RWPE2 (cell line): ENCODE data around the gene RPS16.

Source experiments
- ATAC-seq: fragments of 200-7000 bp; cut with Tn5 transposase; 3 replicates; pipeline ENCODE4 v1.9.1; 2021; ENCODE audit warnings: low read depth
- DNase-seq: peaks from one replicate; pipeline ENCODE4 v3.0.0-alpha.2; 2020; ENCODE audit warnings: low spot score
- H3K27ac ChIP-seq: fragments of 450-650 bp; 2 replicates; pipeline ENCODE4 v1.5.1; 2017; ENCODE audit warnings: mild to moderate bottlenecking; ENCODE audit not compliant: poor library complexity, severe bottlenecking
- H3K27me3 ChIP-seq: fragments of 250-450 bp; sonication (Bioruptor Pico); 2 replicates; pipeline ENCODE4 v1.5.1; 2021; ENCODE audit warnings: mild to moderate bottlenecking, moderate library complexity; ENCODE audit not compliant: insufficient read depth, poor library complexity, severe bottlenecking
- H3K36me3 ChIP-seq: fragments of 250-450 bp; sonication (Bioruptor Pico); 2 replicates; pipeline ENCODE4 v1.5.1; 2020; ENCODE audit warnings: low read depth, mild to moderate bottlenecking, moderate library complexity
- H3K4me1 ChIP-seq: fragments of 250-450 bp; sonication (Bioruptor Pico); 2 replicates; pipeline ENCODE4 v1.5.1; 2021; ENCODE audit warnings: mild to moderate bottlenecking, moderate library complexity; ENCODE audit not compliant: insufficient read depth, poor library complexity, severe bottlenecking
- H3K4me3 ChIP-seq: fragments of 250-450 bp; sonication (Bioruptor Pico); 2 replicates; pipeline ENCODE4 v1.5.1; 2021; ENCODE audit warnings: mild to moderate bottlenecking, moderate library complexity; ENCODE audit not compliant: severe bottlenecking
- H3K9me3 ChIP-seq: fragments of 250-450 bp; sonication (Bioruptor Pico); 2 replicates; pipeline ENCODE4 v1.5.1; 2021; ENCODE audit warnings: mild to moderate bottlenecking, moderate library complexity; ENCODE audit not compliant: severe bottlenecking
- CTCF ChIP-seq: fragments of 450-650 bp; IDR thresholded peaks from one replicate; pipeline ENCODE4 v1.5.1; 2017; ENCODE audit warnings: mild to moderate bottlenecking, moderate library complexity; ENCODE audit not compliant: poor library complexity, severe bottlenecking

Gene RPS16

GRCh38 chr19:39473443-39473960 is 37.8 kb upstream of the RPS16 start:
- Histone ChIP-seq H3K4me3 (no peak overlapping the region), H3K9me3 (no peaks in the 10 kb centered on the region), H3K4me1 (no peaks in the 10 kb centered on the region), H3K36me3 (peaks cover 72% of the 10 kb centered on the region), H3K27me3 (no peaks in the 10 kb centered on the region), H3K27ac (no peak overlapping the region)
- TF ChIP-seq CTCF, result no peak
- ATAC-seq, result no peak
- no peak for DNase-seq

- DNase-seq (no peak), ATAC-seq (no peak)
- Histone ChIP-seq H3K4me1 (no peaks in the 10 kb centered on the region), H3K27me3 (no peaks in the 10 kb centered on the region), H3K36me3 (peaks cover 78% of the 10 kb centered on the region), H3K4me3 (no peak overlapping the region), H3K27ac (no peak overlapping the region), H3K9me3 (no peaks in the 10 kb centered on the region)
- TF ChIP-seq CTCF, result no peak
Observed at GRCh38 chr19:39472746-39473442, 37.1 kb upstream of the RPS16 start.

GRCh38 chr19:39471756-39472536 is 36.2 kb upstream of the RPS16 start:
- Histone ChIP-seq H3K27me3 (no peaks in the 10 kb centered on the region), H3K27ac (no peak overlapping the region), H3K9me3 (no peaks in the 10 kb centered on the region), H3K4me3 (no peak overlapping the region), H3K4me1 (no peaks in the 10 kb centered on the region), H3K36me3 (peaks cover 85% of the 10 kb centered on the region)
- ATAC-seq (no peak), DNase-seq (no peak)
- TF ChIP-seq CTCF, result no peak

- H3K9me3 ChIP-seq, result no peaks in the 10 kb centered on the region
- DNase-seq (no peak), ATAC-seq (no peak)
- no peak overlapping the region for H3K27ac ChIP-seq
- H3K4me3 ChIP-seq, result no peak overlapping the region
- H3K36me3 ChIP-seq, result peaks cover 85% of the 10 kb centered on the region
- no peaks in the 10 kb centered on the region for H3K27me3 ChIP-seq
- no peaks in the 10 kb centered on the region for H3K4me1 ChIP-seq
- TF ChIP-seq CTCF, result no peak
Observed at GRCh38 chr19:39470724-39471339, 35.1 kb upstream of the RPS16 start.
